NCI-H526 (cell line): ENCODE results near the gene MICU1.
A peak's percentile ranks its signal among the peaks of the same experiment; 100 is the strongest.
"Not testable (repeated sequence)": the region's sequence is repeated elsewhere in the genome, so short reads cannot be mapped to it uniquely, and the experiment has no call there.

Experiments
- DNase-seq, 2 experiments: peaks; one replicate each; lab custom pipeline; 2025; lab: John Stamatoyannopoulos, UW

MICU1 gene

GRCh38 chr10:72503694-72504438, 122.0 kb downstream of the MICU1 start:
- DNase-seq: no peak

- no peak for DNase-seq
These were observed 122.6 kb downstream of the MICU1 start for GRCh38 chr10:72503241-72503640.

GRCh38 chr10:72502581-72502980, 123.3 kb downstream of the MICU1 start:
- peak in 1 of 2 experiments; percentile 5 for DNase-seq

- no peak for DNase-seq
These were observed 126.2 kb downstream of the MICU1 start for GRCh38 chr10:72499701-72500100.

- no peak for DNase-seq
These were observed 134.9 kb downstream of the MICU1 start for GRCh38 chr10:72490951-72491350.

- DNase-seq: no peak
These were observed 138.4 kb downstream of the MICU1 start for GRCh38 chr10:72487521-72487920.

GRCh38 chr10:72487116-72487515, 138.8 kb downstream of the MICU1 start:
- DNase-seq: no peak

- no peak for DNase-seq
These were observed 140.2 kb downstream of the MICU1 start for GRCh38 chr10:72485701-72486100.

GRCh38 chr10:72484521-72484920, 141.4 kb downstream of the MICU1 start:
- DNase-seq: no peak

GRCh38 chr10:72483471-72483870, 142.4 kb downstream of the MICU1 start:
- DNase-seq: no peak

- no peak for DNase-seq
These were observed 145.0 kb downstream of the MICU1 start for GRCh38 chr10:72480861-72481260.

- DNase-seq: no peak
These were observed 148.4 kb downstream of the MICU1 start for GRCh38 chr10:72477463-72477862.

- no peak for DNase-seq
These were observed 153.6 kb downstream of the MICU1 start for GRCh38 chr10:72472306-72472705.

GRCh38 chr10:72470666-72471065, 155.2 kb downstream of the MICU1 start:
- no peak for DNase-seq

- not testable (repeated sequence) for DNase-seq
These were observed 158.8 kb downstream of the MICU1 start for GRCh38 chr10:72467064-72467463.

GRCh38 chr10:72466018-72466417, 159.9 kb downstream of the MICU1 start:
- DNase-seq: no peak

GRCh38 chr10:72464438-72464837, 161.4 kb downstream of the MICU1 start:
- DNase-seq: no peak

GRCh38 chr10:72462261-72462660, 163.6 kb downstream of the MICU1 start:
- no peak for DNase-seq

- no peak for DNase-seq
These were observed 164.8 kb downstream of the MICU1 start for GRCh38 chr10:72461085-72461484.

- no peak for DNase-seq
These were observed 165.5 kb downstream of the MICU1 start for GRCh38 chr10:72460284-72460876.

GRCh38 chr10:72459301-72459700, 166.6 kb downstream of the MICU1 start:
- no peak for DNase-seq

- DNase-seq: no peak
These were observed 169.8 kb downstream of the MICU1 start for GRCh38 chr10:72455889-72456595.

- no peak for DNase-seq
These were observed 175.9 kb downstream of the MICU1 start for GRCh38 chr10:72449941-72450441.
